GM04503 (cell line): Measurements from ENCODE around the gene LRCH1.

Experiments
- DNase-seq: peaks from one replicate; pipeline ENCODE4 v3.0.0-alpha.2; 2012; ENCODE audit warnings: low read depth

LRCH1 gene

DNA sequence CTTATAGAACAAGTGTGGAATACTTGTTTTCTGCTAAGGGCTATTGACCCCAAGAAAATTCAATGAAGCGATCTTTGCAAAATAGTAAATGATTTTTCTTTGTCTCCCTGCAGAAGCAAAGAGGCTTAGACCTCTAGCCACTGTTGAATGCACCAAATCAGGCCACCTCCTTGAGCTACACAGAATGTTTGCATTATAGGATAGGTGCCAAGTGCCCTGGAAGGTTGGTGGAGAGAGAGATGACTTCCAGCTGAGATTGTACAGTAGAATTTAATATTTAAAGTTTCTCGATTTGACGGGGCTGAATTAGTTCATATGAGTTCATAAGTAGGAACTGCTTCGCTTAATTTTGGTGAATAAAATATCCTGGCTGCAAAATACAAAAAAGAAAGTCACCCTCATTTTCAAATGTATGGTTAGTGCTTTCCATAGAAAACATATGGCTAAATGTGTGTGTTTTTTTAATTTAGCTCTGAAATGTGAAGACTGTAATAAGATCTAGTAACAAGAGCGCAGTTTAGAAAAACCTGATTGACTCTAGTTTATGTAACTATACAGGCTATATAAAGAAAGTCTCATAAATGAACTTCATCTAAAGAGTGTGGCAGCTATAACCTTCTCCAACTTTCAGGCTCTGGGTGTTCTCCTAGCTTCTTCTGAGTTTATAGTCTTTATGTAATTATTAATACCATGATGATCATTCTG is 41.6 kb downstream of the LRCH1 start:
- no peak for DNase-seq

DNA sequence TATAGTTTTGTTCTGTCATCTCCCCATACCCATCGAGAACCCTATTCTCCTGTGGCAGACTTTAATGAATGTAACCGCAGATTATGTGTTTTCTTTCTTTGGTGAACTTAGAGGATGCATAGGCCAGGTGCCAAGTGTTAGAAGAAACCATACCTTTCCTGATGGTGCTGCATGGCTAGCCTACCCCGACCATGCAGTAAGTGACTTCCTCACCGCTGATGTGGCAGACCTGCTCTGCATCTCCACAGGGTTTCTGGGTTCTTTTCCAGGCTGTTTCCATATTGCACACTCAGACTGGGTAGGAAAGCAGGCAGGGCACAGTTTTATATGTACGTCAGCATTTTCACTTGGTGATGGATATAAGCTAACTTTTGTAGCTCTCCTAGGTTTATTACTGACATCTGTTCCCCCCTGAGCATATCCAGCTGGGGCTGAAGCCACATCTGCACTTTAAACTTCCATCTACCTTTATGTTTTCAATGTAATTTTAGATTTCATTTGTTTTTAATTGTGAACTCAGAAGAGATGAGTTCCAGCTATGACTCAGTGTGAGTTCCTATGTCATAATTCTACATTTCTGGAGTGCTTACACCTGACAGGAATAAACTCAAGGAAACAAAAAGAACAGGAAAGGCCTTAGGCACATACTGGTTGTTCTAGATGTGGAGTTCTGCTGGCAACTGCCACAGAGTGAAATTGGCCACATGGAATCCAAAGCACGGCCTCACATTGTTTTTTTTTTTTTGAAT is 42.3 kb downstream of the LRCH1 start:
- DNase-seq: no peak

DNA sequence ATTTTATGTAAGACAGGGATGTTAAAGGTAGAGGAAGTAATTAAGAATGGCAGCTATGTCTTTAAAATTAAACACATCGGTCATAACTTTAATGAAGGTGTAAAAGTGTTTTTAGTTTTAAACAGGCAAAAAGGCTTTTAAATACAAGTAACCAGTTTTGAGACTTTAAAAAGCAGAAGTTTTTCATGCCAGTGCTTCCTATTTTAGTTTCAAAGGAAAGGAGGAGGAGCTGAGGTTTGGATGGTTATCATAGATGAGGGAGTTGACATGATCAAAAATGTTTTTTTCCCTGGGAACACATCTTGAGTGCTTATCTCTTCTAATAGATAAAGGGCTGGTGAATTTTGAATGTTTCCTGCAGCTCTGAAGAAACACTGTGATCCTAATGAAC is 42.9 kb downstream of the LRCH1 start:
- no peak for DNase-seq

DNA sequence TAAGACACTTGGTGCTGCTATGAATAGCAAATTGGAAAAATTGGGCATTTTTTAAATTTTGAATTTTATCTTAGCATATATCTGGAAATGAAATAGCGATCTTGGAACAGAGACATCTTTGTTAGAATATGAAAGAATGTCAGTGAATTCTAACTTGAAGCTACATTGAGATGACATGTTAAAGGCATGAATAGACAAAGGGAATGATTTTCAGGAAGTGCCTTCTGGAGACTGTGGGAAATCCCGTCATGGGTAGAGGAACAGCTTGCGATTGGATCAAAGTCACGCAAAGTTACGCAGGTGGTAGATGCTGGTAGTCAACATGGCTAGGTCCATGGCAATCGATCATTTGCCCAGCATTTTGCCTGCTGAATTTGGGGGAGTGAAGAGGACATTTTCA is 43.5 kb downstream of the LRCH1 start:
- no peak for DNase-seq

DNA sequence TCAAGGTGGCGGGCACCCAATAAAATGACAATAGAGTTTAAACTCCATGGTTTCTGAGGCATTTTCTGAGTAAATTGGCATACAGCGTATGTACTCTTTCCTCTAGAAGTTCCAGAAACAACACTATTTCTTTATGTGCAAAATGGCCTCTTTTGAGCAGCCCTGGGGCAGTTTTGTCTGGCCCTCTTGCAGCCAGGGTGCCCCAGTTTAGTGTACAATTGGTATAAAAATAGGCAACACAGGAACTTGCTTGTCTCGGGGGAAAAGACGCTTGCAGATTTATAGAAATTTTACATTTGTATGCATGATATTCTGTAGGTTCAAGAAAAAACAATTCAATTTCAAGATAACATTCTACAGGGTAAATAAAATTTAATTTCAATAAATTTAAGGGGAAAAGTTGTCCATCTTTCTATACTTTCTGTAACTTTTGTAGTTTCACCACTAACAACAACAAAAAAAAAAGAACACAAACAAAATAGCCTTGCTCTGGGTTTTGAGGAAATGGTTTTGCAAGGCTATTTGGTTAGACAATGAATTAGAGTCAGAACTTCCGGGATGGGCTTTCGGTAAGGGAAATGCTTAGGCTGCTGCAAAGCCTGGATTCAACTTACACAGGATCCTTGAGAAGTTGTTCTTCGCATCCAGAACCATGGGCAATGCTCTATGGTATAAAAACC is 45.3 kb downstream of the LRCH1 start:
- no peak for DNase-seq

DNA sequence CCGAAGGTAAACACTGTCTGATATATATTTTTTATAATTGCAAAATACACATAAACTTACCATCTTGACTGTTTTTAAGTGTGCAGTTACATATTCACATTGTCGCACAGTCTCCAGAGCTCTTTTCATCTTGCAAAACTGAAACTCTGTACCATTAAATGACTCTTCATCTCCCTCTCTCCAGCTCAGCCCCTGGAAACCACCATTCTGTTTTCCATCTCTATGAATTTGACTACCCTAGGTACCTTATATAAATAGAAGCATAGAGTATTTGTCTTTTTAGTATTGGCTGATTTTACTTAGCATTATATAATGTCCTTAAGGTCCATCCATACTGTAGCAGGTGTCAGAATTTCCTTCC is 45.8 kb downstream of the LRCH1 start:
- DNase-seq: no peak

DNA sequence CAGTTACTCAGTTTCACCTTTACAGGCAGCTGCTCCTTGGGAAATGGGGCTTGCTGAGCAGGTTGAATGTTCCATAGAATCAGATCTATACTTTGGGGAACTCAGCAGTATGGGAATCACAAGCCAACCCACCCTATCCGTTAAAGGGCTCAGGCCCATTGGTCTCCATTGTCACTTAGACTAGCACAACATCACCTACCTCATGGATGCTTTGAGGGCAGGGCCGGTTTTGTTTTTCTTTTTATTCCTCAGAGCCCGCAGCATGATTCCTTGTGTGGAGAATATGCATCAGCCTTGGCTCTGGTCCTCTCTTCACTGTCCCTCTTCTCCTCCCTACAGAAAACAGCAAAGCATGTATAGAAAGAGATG is 48.0 kb downstream of the LRCH1 start:
- DNase-seq: no peak

DNA sequence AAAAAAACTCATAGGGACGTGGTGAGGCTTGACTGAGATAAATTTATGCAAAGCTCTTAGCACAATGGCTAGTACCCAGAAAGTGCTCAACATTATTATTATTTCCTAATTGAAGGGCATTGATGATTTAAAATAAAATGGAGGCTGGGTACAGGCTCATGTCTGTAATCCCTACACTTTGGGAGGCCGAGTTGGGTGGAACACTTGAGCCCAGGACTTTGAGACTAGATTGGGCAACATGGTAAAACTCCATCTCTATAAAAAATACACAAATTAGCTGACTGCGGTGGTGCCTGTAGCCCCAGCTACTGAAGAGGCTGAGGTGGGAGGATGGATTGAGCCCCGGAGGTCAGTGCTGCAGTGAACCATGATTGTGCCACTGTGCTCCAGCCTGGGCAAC is 49.6 kb downstream of the LRCH1 start:
- no peak for DNase-seq

DNA sequence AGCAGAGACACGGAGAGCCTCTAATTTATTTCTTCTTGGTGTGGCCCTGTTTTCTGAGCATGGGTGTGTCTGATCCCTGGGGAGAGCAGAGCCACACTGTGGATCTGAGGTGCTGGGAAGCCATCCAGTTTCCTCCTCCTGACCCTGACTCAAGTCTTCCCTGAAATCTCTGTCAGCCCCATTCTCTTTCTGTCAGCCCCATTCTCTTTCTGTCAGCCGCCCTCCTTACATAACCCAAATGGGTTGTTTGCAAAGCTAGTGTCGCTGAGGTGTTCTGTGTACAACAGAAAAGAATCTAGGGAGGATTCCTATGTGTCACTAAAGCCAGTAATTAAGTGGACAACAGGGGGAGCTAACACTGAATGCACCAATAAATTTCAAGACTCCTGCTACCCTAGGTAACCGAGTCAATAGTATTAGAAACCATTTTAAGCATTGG is 50.2 kb downstream of the LRCH1 start:
- DNase-seq: no peak

DNA sequence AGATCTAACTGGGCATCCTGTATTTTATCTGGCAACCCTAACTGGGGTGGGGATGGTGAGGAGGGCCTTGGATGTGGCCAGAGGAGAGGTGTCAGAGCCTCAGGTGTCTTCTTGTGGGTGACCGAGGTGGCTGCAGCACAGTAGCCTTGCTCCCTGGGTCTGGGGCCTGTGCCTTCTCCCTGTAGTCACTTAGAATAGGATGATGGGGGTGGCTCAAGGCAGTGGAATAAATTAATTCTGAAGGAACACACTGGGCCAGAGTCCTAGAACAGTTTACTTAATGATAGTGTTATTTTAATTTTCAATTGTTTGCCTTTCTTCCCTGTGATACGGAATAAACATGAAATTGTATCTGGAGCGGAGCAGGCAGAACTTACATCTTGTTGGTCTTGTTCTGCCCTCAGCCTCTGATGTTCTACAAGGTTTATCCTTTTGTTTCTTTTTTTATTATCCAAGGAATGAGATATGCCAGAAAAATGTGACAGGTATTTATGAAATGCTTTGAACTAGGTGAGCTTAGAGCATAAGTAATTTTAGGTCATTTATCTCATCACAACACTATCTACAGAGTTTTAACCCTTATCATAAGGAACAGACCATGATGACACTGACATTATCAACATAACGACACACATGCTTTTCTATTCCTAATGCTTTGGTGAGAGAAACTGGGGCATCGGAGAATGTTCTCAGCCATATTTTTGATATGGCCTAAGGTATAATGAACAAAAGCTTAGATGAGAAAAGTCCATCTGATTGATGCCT is 51.4 kb downstream of the LRCH1 start:
- DNase-seq: no peak

DNA sequence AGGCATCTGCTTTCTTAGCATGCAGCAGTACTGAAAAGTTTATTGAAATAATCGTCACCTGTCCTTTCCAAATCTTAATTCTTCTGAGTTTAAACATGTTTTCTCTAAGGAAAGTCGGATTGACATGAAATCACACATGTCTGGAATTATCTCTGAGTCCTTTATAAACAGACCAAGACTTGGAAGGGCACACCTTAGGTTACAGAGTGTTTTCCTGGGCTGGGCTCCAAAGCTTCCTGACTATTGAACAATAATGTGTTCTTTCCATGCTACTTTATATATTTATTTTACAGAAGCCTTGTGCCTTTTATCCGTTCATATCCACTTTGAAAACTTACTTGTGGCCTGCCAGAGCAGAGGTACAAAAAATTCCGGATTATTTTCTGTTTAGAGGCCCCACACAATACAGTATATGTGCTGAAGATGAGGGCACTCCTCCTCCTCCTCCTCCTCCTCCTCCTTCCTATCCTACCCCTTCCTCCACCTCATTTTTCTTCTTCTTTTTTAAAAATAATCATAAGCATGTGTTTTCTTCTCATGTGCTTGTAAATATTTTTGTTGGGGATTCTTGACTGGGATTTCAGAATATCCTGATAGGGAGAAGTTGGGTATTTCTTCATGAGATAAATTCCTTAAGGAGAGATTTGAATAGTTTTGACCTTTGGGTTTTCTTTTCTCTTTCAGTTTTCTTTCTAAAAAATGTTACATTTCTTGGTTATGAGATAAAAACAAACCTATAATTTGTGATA is 52.3 kb downstream of the LRCH1 start:
- DNase-seq: no peak

DNA sequence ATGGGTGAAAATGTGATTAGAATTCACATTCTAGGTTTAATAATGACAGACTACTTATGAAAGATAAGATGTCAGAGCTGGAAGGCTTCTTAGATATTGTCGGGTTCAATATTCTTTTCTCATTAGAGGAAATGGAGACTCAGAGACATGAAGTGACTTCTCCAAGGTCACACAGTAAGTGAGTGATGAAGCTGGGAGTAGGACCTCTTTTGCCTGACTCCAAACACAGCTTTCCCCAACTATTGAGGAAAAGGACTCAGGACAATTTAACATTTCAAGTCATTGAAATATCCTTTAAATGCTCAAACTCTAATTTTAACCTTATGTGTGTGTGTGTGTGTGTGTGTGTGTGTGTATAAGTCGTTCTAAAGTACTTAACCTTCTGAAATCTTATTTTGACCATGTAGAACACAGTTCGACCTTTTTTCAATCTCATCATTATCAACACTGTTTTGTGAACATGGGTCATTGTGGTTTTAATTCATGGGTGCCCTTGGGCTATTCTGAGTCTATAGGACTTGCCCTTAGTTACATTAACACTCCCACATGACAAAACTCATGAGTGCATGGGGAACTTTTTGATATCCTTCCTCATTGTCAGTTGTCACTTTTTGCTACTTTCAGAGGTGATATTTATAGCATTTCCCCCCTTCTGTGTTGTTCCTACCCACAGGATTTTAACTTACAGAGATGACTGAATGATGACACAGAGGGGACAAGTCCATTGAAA is 53.0 kb downstream of the LRCH1 start:
- DNase-seq: no peak

DNA sequence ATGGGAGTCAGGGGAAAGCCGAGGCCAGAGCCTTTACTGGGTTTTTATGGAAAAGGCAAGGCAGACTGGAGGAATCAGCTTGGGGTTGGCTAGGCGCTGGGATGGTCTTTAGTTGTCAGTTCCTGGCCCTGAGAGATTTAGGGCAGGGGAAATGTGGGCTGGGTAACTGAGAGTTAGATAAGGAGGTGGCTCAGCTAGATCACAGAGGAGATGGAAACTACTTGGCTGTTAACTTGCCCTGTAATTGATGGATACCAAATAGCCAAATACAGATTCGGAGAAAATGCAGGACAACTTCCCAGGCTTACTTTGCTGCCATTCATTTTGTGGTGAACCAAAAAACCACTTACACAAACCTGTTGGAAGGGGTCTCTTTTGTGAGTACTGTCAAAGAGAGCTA is 54.0 kb downstream of the LRCH1 start:
- no peak for DNase-seq

DNA sequence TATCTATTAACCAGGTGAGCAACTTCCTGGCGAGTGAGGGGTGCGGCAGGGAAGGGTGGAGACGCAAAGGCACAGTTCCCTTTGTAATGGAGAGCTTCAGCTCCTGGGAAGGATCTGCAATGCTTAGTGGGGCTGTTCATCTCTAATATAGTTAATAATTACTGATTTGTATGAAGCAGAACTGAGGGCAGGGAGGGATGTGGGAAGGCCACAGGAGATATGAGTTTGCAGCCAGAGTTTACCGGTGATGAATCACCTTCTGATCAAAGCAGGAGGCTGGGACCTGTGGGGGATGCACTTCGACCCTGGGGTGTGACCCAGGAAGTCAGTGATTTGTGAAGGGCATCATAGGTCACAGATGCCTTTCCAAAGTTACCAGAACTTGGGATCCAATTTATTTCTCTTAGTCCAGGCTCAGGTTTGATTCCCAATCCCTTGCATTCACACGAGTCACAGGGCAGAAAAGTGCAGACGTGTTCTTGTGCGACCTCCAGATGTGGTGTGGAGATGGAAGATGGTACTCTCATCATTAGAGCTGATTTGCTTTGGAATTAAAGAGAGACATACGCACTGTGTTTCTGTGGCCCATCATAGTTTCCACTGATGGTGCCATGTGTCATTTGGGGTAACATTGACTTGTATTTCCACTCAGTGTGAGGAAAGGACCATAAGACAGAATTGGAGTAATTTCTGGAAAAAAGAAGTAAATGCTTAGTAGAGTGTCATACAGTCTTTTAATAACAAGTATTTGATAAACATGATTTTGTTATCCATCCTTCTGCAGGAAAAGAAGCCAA is 55.0 kb downstream of the LRCH1 start:
- no peak for DNase-seq

DNA sequence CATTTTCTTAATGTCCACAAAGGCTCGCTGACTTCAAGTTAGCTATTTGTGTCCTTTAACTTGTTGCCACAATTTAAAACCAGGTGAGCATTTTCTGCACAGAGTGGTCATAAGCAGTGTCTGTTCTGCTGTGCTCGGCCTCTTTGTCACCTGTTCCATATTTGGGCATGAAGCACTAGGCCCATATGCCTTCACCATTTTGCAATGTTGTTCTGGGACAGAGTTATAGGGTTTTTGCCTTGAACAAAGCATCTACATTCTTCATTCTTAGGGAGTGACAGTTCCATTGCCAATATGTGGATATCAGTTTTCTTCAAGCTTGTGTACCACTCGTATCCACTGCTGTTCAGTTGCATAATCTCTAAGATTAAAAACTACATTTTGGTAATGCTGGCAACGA is 56.1 kb downstream of the LRCH1 start:
- DNase-seq: no peak

DNA sequence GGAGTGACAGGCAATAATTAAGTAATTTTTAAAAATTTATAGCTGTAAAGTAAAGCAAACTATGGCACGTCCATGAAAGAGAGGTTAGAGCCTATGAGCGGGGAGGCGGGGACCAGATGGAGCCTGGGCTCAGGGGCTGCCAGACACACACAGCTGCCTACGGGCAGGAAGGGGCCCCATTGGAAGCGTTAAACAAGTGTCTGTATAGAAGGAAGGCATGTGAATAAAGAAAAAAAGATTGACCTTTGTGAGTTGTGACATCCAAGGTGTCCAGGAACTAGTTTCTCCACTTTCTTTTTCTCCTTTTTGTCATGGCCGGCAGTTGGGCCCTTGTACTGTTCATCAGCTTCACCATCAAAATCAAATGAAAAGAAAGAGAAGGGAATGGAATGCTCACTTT is 56.8 kb downstream of the LRCH1 start:
- no peak for DNase-seq

DNA sequence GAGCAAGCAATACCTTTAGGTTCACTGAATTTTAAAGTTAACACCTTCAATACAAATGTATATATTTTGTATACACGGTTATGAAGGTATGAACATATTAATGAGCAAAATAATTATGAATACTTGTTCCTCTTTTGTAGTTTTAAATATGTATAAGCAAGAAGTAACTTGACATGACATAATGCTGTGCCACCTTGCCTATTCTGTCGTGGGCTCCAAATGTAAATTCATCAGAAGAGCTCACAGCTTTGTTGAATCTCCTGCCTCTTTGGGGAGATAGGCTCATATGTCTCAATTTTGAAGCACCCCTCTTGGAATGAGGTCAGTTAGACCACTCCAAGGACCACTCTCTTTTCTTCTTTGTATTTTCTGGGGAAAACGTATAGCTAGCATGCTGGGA is 59.3 kb downstream of the LRCH1 start:
- DNase-seq: no peak

DNA sequence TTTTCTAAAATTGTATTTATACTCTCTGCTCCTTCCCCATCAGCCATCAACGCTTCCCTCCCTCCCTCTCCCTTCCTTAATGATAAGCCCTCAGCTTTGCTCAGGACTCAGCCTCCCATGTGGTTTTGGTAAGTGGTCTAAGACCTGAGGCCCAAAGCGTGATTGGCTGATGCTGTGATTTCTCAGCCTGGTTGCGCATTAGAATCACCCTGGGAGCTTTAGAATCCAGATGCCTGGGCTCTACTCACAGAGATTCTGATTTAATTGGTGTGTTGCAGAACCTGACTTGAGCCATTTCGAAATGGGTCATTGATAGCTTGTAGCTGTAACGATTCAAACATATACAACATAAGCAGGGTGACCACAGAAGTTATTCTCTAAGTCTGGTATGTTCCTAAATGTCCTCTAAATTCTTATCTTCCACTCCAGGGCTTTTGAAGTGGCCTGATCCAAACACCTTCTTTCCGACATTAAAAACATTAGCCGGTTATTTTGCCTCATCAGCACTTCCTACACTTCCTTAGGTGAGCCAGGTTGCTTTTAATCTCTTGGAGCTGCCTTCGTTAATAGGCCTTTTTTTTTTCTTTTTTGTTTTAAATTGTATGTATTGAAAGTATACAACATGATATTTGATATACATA is 60.6 kb downstream of the LRCH1 start:
- DNase-seq: no peak

DNA sequence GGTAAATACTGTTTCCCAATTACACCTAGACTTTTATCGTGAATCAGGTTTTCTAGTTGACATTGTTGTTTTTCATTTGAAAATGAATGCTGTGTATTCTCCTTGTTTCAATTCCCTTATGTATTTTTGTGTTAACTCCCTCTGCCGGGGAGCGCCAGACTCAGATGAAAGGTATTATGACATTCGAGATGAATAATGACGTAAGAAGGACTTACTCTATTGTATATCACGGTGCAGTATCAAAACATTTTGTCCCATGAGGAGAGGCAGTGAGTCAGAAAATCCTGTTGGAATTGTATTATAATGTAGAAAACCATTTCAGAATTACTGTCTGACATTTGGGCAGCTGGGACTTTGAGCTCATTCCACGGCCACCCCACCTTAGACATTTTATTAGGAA is 61.6 kb downstream of the LRCH1 start:
- DNase-seq: no peak
